ENCODE measurements around the gene RTEL1. TPM values are rescaled to one million over a fixed set of nuclear protein-coding genes. Genes with fewer than 3 reads are reported as not detected.

RTEL1 gene
- total RNA-seq, 2 donors from 2014 or later, result 25.7 to 34.9 TPM

DNA sequence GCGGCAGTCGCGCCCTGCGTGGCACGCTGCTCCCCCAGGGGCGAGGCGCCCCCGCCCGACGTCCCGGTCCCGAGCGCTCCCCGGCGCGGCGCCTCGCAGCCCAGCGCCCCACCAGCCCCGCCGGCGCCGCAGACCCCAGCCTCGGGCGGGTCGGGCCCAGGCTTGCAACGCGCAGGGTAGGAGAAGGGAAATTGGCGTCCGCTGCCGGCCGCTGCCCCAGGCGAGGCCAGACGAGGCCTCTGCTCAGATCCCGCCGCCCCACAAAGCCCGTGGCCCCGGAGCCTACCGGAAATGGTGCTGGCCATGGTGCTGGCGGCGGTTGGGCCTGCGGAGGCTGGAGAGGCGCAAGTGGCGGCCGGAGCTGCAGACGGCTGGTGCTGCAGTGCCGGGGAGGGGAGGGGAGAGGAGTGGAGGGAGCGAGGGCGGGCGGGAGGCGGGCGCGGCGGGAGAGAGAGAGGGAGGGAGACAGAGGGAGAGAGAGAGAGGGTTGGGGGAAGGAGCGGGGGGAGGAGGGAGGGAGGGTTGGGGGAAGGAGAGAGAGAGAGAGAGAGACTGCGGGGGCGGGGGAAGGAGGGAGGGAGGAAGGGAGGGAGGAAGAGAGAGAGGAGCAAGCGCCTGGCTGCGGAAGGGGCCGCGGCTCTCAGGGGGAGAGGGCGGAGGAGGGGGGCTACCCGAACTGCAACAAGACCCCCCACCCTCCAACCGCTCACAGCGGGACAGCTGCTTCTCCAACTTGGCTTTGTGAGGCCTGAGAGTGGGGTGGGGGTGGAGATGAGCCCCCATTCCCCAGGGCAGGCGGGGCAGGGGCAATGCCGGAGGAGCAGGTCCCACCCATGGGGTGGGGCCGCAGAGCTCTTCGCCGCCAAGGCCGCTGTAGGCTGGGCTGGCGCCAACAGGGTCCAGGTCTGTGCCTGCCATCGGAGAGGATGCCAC, 4.8 kb upstream of the RTEL1 start, which contains the start of gene STMN3:
STMN3 (minus strand) TSS at position 384 of the 933 bp plus-strand sequence; CDS start at position 305, 79 bp downstream.
- Histone ChIP-seq H3K9ac (ENCODE audit: low read depth in 2 of 2, low read length in 2 of 2) (peak within 1 kb of the TSS in 1 of 2 donors; percentile 72), H3K27ac (peak within 1 kb of the TSS; percentile 57), H3K4me1 (no peaks in the 10 kb centered on the region), H3K36me3 (no peaks in the 10 kb centered on the region), H3K27me3 (peaks cover 19% of the 10 kb centered on the region), H3K9me3 (no peaks in the 10 kb centered on the region), H3K4me3 (peak within 1 kb of the TSS; percentile 50)
- TF ChIP-seq, protein P1, sequence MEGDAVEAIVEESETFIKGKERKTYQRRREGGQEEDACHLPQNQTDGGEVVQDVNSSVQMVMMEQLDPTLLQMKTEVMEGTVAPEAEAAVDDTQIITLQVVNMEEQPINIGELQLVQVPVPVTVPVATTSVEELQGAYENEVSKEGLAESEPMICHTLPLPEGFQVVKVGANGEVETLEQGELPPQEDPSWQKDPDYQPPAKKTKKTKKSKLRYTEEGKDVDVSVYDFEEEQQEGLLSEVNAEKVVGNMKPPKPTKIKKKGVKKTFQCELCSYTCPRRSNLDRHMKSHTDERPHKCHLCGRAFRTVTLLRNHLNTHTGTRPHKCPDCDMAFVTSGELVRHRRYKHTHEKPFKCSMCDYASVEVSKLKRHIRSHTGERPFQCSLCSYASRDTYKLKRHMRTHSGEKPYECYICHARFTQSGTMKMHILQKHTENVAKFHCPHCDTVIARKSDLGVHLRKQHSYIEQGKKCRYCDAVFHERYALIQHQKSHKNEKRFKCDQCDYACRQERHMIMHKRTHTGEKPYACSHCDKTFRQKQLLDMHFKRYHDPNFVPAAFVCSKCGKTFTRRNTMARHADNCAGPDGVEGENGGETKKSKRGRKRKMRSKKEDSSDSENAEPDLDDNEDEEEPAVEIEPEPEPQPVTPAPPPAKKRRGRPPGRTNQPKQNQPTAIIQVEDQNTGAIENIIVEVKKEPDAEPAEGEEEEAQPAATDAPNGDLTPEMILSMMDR (IDR thresholded peaks at IDR 0.05), result no peak
- DNase-seq, result peak; percentile 80
- intact Hi-C loops (cut with DNase I), result no loop called here

DNA sequence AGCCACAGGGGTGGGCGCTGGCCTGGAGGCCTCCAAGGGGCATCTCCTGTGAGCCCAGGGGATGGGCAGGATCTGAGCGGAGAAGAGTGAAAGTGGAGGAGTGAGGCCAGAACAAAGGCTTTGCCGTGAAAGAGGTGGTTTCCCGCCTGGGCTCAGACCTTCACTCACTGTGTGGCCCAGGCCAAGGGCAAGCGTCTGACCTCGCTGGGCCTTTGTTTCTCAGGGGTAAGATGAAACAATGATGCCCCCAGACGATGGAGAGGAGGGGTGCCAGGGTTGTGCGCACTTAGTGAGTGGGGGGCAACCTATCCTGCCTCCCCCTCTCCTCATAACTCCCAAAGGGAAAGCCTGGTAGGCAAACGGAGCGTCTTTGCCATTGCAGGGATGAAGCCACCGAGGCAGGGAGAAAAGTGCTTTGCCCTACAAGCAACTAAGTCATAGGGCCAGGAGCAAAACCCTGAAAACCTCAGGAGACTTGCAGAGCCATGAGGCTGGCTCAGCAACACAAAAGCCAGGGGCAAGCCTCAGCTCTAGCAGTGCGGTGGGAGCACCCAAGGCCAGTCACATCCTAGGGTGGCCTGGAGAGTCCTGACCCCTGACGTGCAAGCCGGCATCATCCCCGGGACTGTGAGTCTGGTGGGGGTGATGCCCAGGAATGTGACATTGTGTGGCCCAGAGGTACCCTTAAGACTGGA, 4.0 kb upstream of the RTEL1 start:
- no peak overlapping the region for H3K4me3 ChIP-seq
- peaks cover 2% of the 10 kb centered on the region for H3K4me1 ChIP-seq
- peak overlapping the region; percentile 57 for H3K27ac ChIP-seq
- no peak overlapping the region for H3K9ac ChIP-seq (ENCODE audit: low read depth in 2 of 2, low read length in 2 of 2)
- DNase-seq, result no peak
- H3K27me3 ChIP-seq, result peaks cover 19% of the 10 kb centered on the region
- no peaks in the 10 kb centered on the region for H3K36me3 ChIP-seq
- intact Hi-C loops (cut with DNase I), result no loop called here
- TF ChIP-seq, protein P1 (IDR thresholded peaks at IDR 0.05), result no peak
- H3K9me3 ChIP-seq, result no peaks in the 10 kb centered on the region

DNA sequence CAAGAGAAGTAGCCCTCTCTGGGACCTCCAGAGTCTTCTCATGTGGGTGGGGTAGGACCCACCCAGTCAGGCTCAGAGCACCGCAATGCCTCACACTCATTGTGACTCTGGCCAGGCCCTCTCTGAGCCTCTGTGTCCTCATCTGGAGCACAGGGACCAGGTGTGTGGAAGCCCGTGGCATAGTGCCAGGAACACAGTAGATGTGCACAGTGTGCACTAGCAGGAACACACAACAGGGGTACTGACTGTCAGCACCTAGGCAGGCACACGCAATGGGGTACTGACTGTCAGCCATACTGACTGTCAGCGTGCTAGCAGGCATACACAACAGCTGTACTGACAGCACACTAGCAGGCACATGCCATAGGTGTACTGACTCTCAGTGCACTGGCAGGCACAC, 2.9 kb upstream of the RTEL1 start:
- DNase-seq, result no peak

DNA sequence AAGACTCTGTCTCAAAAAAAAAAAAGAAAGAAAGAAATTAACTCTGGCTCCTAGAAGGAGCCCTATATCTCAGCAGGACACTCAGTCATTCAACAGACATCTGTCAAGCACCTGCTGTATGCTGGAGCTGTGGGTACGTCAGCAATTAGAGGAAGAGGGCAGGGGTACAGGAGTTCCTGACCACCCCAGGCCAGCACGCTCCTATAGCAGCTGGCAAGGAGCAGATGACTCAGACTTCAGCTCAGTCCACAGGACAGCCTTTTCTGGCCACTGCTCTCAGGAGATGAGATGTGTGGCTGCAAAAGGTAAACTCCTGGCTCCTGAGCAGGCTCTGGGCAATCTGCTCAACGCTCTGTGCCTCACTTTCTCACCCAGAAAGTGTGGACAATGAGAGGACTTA, 1.7 kb upstream of the RTEL1 start:
- no peaks in the 10 kb centered on the region for H3K36me3 ChIP-seq
- no peak overlapping the region for H3K27ac ChIP-seq
- H3K4me3 ChIP-seq, result no peak overlapping the region
- TF ChIP-seq, protein P1 (IDR thresholded peaks at IDR 0.05), result no peak
- H3K27me3 ChIP-seq, result peaks cover 14% of the 10 kb centered on the region
- H3K9me3 ChIP-seq, result no peaks in the 10 kb centered on the region
- intact Hi-C loops (cut with DNase I), result no loop called here
- DNase-seq, result no peak
- H3K4me1 ChIP-seq, result peaks cover 9% of the 10 kb centered on the region
- no peak overlapping the region for H3K9ac ChIP-seq (ENCODE audit: low read depth in 2 of 2, low read length in 2 of 2)

More for the DNA sequence above, 2.9 kb upstream of the RTEL1 start:
- peaks cover 19% of the 10 kb centered on the region for H3K27me3 ChIP-seq
- H3K9me3 ChIP-seq, result no peaks in the 10 kb centered on the region
- no peak overlapping the region for H3K4me3 ChIP-seq
- no peak overlapping the region for H3K27ac ChIP-seq
- no peaks in the 10 kb centered on the region for H3K36me3 ChIP-seq
- TF ChIP-seq, protein P1 (IDR thresholded peaks at IDR 0.05), result no peak
- H3K4me1 ChIP-seq, result peaks cover 9% of the 10 kb centered on the region
- no peak overlapping the region for H3K9ac ChIP-seq (ENCODE audit: low read depth in 2 of 2, low read length in 2 of 2)
- intact Hi-C loops (cut with DNase I), result no loop called here

DNA sequence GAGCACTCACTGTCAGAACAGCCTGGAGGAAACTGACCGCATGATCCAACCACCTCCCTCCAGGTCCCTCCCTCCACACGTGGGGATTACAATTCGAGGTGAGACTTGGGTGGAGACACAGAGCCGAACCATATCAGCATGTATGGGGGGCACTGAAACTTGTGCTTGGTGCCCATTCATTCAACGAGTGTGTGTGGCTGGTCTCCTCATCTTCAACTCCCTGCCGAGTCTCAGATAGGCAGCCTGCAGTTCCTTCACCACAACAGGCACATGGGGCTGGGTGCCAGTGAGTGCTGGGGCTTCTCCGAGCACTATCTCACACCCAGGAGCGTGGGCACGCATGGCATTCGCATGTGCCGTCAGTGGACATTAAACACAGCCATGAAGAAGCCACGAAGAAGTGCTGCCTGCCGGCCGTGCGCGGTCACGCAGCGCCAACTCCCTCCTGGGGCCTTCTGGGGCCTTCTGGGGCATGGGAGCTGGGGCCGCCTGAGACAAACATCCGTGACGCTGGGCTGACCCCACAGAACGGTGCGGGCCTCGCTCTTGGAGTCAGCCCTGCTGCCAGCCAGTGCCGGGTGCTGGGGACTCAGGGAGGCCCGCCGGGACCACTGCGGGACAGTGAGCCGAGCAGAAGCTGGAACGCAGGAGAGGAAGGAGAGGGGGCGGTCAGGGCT, 714 bp upstream of the RTEL1 start:
- Histone ChIP-seq H3K4me3 (peak overlapping the region; percentile 69), H3K9me3 (no peaks in the 10 kb centered on the region), H3K27me3 (peaks cover 5% of the 10 kb centered on the region), H3K27ac (peak overlapping the region; percentile 59), H3K4me1 (peaks cover 9% of the 10 kb centered on the region), H3K36me3 (no peaks in the 10 kb centered on the region), H3K9ac (ENCODE audit: low read depth in 2 of 2, low read length in 2 of 2) (peak overlapping the region in 1 of 2 donors; percentile 72)
- TF ChIP-seq, protein P1 (IDR thresholded peaks at IDR 0.05), result no peak
- no peak for DNase-seq
- intact Hi-C loops (cut with DNase I), result no loop called here

Measured in colonic mucosa (tissue), 4 donors.